Hematopoietic multipotent progenitor cell (in vitro differentiated cells): ENCODE results near the gene JAKMIP1. TPM values are rescaled to one million over a fixed set of nuclear protein-coding genes. Genes with fewer than 3 reads are reported as not detected.

Experiments used
- DNase-seq, 3 donors: peaks; one replicate each; pipeline ENCODE4 v3.0.0-alpha.2; 2011 to 2015; ENCODE audit warnings: low read depth in 2 of 3, low spot score in 2 of 3
- total RNA-seq: library from RNA; depleted of rRNA; stranded (reverse); fragments of >200 nt; gene quantifications from one replicate; pipeline ENCODE4 v1.2.3, GENCODE V29; 2012

Gene JAKMIP1
- total RNA-seq, 1 donor: not detected

- no peak for DNase-seq
Measured at GRCh38 chr4:6183740-6184139, 16.6 kb downstream of the JAKMIP1 start.

- no peak for DNase-seq
Measured at GRCh38 chr4:6182376-6183280, 17.7 kb downstream of the JAKMIP1 start.

- no peak for DNase-seq
Measured at GRCh38 chr4:6180841-6181631, 19.3 kb downstream of the JAKMIP1 start.

- DNase-seq: no peak
Measured at GRCh38 chr4:6179362-6179761, 21.0 kb downstream of the JAKMIP1 start.

GRCh38 chr4:6178757-6179156 is 21.6 kb downstream of the JAKMIP1 start:
- DNase-seq: no peak

- no peak for DNase-seq
Measured at GRCh38 chr4:6177587-6178197, 22.7 kb downstream of the JAKMIP1 start.

GRCh38 chr4:6175426-6175825 is 24.9 kb downstream of the JAKMIP1 start:
- no peak for DNase-seq

GRCh38 chr4:6172927-6173200 is 27.5 kb downstream of the JAKMIP1 start:
- DNase-seq: no peak

GRCh38 chr4:6172093-6172926 is 28.0 kb downstream of the JAKMIP1 start:
- DNase-seq: no peak

GRCh38 chr4:6169239-6169638 is 31.1 kb downstream of the JAKMIP1 start:
- DNase-seq: no peak

GRCh38 chr4:6165766-6166165 is 34.6 kb downstream of the JAKMIP1 start:
- no peak for DNase-seq

- no peak for DNase-seq
Measured at GRCh38 chr4:6162885-6163284, 37.5 kb downstream of the JAKMIP1 start.

GRCh38 chr4:6161921-6162464 is 38.4 kb downstream of the JAKMIP1 start:
- DNase-seq: no peak

- no peak for DNase-seq
Measured at GRCh38 chr4:6160536-6160935, 39.8 kb downstream of the JAKMIP1 start.

- no peak for DNase-seq
Measured at GRCh38 chr4:6157926-6158325, 42.4 kb downstream of the JAKMIP1 start.

GRCh38 chr4:6155996-6156750 is 44.2 kb downstream of the JAKMIP1 start:
- DNase-seq: no peak

- no peak for DNase-seq
Measured at GRCh38 chr4:6154875-6155274, 45.5 kb downstream of the JAKMIP1 start.

GRCh38 chr4:6153874-6154273 is 46.5 kb downstream of the JAKMIP1 start:
- no peak for DNase-seq

GRCh38 chr4:6152869-6153705 is 47.3 kb downstream of the JAKMIP1 start:
- DNase-seq: no peak
